OCI-LY1 (cell line): ENCODE data around the gene SLC22A1.

Experiments
- EZH2 ChIP-seq: fragments of 200-600 bp; sonication (generic), shearing (Covaris generic); IDR thresholded peaks from 2 replicates; pipeline ENCODE4 v1.8.0; 2017; ENCODE audit warnings: borderline replicate concordance, mixed run types, mild to moderate bottlenecking, antibody characterized with exemption, low read length, moderate library complexity, mixed read lengths
- TF ChIP-seq, protein P1 (sequence below): fragments of 200-600 bp; sonication (generic), shearing (Covaris generic); IDR thresholded peaks from 2 replicates; pipeline ENCODE4 v1.5.1; 2017; ENCODE audit warnings: mild to moderate bottlenecking, antibody characterized with exemption, low read length, moderate library complexity, mixed read lengths

DNA sequence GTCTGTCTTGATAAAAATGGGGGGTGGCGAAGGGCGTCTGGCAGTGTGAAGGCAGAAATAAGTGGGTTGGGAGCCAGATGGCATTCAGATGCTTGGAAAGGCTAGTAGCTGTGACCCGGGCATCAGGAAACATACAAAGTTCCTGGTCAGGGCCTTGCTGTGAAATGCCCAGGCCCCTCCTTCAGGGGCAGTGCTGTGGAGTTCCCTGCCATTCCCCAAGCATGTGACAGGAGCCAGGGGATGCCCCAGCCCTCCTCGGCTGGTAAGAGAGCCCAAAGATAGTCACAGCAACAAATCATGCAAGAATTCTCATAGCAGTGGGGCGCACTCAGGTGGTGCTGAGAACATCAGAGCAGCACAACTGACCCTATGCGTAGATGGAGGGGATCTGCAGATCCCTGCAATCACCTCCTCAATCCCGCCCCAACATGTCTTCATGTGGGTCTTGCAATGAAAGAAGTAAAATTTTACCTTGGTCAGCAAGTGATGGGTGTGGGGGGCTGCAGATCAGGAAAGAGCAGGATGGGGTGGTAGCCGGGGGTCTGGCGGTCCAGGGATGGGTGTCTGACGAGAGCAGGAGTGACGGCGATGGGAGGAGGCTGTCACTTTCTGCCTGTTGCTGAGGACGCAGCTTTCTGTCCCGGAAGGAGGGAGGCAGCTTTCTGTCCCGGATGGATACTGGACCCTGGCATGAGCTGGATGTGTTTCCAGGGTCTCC, 39.5 kb downstream of the SLC22A1 start:
- TF ChIP-seq, protein P1, sequence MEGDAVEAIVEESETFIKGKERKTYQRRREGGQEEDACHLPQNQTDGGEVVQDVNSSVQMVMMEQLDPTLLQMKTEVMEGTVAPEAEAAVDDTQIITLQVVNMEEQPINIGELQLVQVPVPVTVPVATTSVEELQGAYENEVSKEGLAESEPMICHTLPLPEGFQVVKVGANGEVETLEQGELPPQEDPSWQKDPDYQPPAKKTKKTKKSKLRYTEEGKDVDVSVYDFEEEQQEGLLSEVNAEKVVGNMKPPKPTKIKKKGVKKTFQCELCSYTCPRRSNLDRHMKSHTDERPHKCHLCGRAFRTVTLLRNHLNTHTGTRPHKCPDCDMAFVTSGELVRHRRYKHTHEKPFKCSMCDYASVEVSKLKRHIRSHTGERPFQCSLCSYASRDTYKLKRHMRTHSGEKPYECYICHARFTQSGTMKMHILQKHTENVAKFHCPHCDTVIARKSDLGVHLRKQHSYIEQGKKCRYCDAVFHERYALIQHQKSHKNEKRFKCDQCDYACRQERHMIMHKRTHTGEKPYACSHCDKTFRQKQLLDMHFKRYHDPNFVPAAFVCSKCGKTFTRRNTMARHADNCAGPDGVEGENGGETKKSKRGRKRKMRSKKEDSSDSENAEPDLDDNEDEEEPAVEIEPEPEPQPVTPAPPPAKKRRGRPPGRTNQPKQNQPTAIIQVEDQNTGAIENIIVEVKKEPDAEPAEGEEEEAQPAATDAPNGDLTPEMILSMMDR: no peak
- no peak for TF ChIP-seq EZH2
